GM19099 (cell line): ENCODE measurements around the gene NPHP4.

Experiments used
- POLR2A ChIP-seq: IDR thresholded peaks from 3 replicates; pipeline ENCODE4 v1.6.1; 2011; ENCODE audit warnings: low read depth; ENCODE audit not compliant: insufficient read length; ENCODE audit errors: extremely low read depth

NPHP4 gene

GRCh38 chr1:5835179-5835562 lies 157.1 kb downstream of the NPHP4 start:
- TF ChIP-seq POLR2A, result no peak

- no peak for TF ChIP-seq POLR2A
These were observed 157.6 kb downstream of the NPHP4 start for GRCh38 chr1:5834477-5835178.

- no peak for TF ChIP-seq POLR2A
These were observed 158.3 kb downstream of the NPHP4 start for GRCh38 chr1:5833911-5834310.

- no peak for TF ChIP-seq POLR2A
These were observed 159.0 kb downstream of the NPHP4 start for GRCh38 chr1:5832916-5833895.

GRCh38 chr1:5831600-5832335 lies 160.5 kb downstream of the NPHP4 start:
- TF ChIP-seq POLR2A, result no peak

- no peak for TF ChIP-seq POLR2A
These were observed 161.2 kb downstream of the NPHP4 start for GRCh38 chr1:5830771-5831599.

GRCh38 chr1:5829414-5829813 lies 162.8 kb downstream of the NPHP4 start:
- TF ChIP-seq POLR2A, result no peak

GRCh38 chr1:5828308-5828935 lies 163.8 kb downstream of the NPHP4 start:
- no peak for TF ChIP-seq POLR2A

- TF ChIP-seq POLR2A, result no peak
These were observed 164.7 kb downstream of the NPHP4 start for GRCh38 chr1:5827516-5827915.

- TF ChIP-seq POLR2A, result no peak
These were observed 165.6 kb downstream of the NPHP4 start for GRCh38 chr1:5826601-5827000.

GRCh38 chr1:5822726-5823125 lies 169.5 kb downstream of the NPHP4 start:
- no peak for TF ChIP-seq POLR2A

- no peak for TF ChIP-seq POLR2A
These were observed 170.0 kb downstream of the NPHP4 start for GRCh38 chr1:5822266-5822665.

GRCh38 chr1:5821540-5822176 lies 170.6 kb downstream of the NPHP4 start:
- no peak for TF ChIP-seq POLR2A
